HG02678 (cell line): ENCODE data around the gene ALK.

Source experiments
- ATAC-seq: cut with Tn5 transposase; IDR thresholded peaks from one replicate; pipeline ENCODE4 v1.9.1; 2021; ENCODE audit warnings: mild to moderate bottlenecking, moderate library complexity; ENCODE audit not compliant: unreplicated experiment

ALK gene

GRCh38 chr2:29388071-29388470, 533.3 kb downstream of the ALK start:
- ATAC-seq, result no peak

- ATAC-seq, result no peak
Measured at GRCh38 chr2:29382486-29382885, 538.9 kb downstream of the ALK start.

GRCh38 chr2:29377788-29378187, 543.6 kb downstream of the ALK start:
- no peak for ATAC-seq

- ATAC-seq, result no peak
Measured at GRCh38 chr2:29376541-29376940, 544.8 kb downstream of the ALK start.

- ATAC-seq, result no peak
Measured at GRCh38 chr2:29375843-29376242, 545.5 kb downstream of the ALK start.

- ATAC-seq, result no peak
Measured at GRCh38 chr2:29374823-29375222, 546.6 kb downstream of the ALK start.

- ATAC-seq, result no peak
Measured at GRCh38 chr2:29373870-29374269, 547.5 kb downstream of the ALK start.

GRCh38 chr2:29372185-29372584, 549.2 kb downstream of the ALK start:
- no peak for ATAC-seq

- no peak for ATAC-seq
Measured at GRCh38 chr2:29370581-29371125, 550.7 kb downstream of the ALK start.

- no peak for ATAC-seq
Measured at GRCh38 chr2:29370173-29370572, 551.2 kb downstream of the ALK start.

GRCh38 chr2:29368659-29369040, 552.7 kb downstream of the ALK start:
- no peak for ATAC-seq

GRCh38 chr2:29367986-29368658, 553.3 kb downstream of the ALK start:
- ATAC-seq, result no peak

- ATAC-seq, result no peak
Measured at GRCh38 chr2:29363111-29363510, 558.3 kb downstream of the ALK start.

GRCh38 chr2:29361231-29361630, 560.2 kb downstream of the ALK start:
- ATAC-seq, result no peak

GRCh38 chr2:29360016-29360784, 561.2 kb downstream of the ALK start:
- ATAC-seq, result no peak

GRCh38 chr2:29353403-29353991, 567.9 kb downstream of the ALK start:
- ATAC-seq, result no peak

- no peak for ATAC-seq
Measured at GRCh38 chr2:29351916-29352591, 569.3 kb downstream of the ALK start.

- no peak for ATAC-seq
Measured at GRCh38 chr2:29351248-29351647, 570.1 kb downstream of the ALK start.

- ATAC-seq, result no peak
Measured at GRCh38 chr2:29349316-29350030, 571.9 kb downstream of the ALK start.

- no peak for ATAC-seq
Measured at GRCh38 chr2:29347774-29348461, 573.5 kb downstream of the ALK start.
